Iris pigment epithelial cell (primary cell): ENCODE results near the gene ANXA2R.

ENCODE experiments used
- DNase-seq: peaks from one replicate; pipeline ENCODE4 v3.0.0-alpha.2; 2011; ENCODE audit warnings: low read depth

The ANXA2R gene

GRCh38 chr5:43000111-43000840 lies 39.8 kb downstream of the ANXA2R start:
- peak; percentile 57 for DNase-seq

GRCh38 chr5:42995360-42995751 lies 44.8 kb downstream of the ANXA2R start:
- peak; percentile 54 for DNase-seq

GRCh38 chr5:42994555-42995359 lies 45.4 kb downstream of the ANXA2R start:
- peak; percentile 92 for DNase-seq

GRCh38 chr5:42994246-42994554 lies 45.9 kb downstream of the ANXA2R start:
- no peak for DNase-seq

- DNase-seq, result peak; percentile 88
Measured at GRCh38 chr5:42993516-42994245, 46.4 kb downstream of the ANXA2R start.

- peak; percentile 90 for DNase-seq
Measured at GRCh38 chr5:42992088-42992879, 47.8 kb downstream of the ANXA2R start.

GRCh38 chr5:42991404-42992087 lies 48.6 kb downstream of the ANXA2R start:
- DNase-seq, result no peak

- no peak for DNase-seq
Measured at GRCh38 chr5:42990892-42991291, 49.2 kb downstream of the ANXA2R start.
